HEK293 (cell line): ENCODE measurements around the gene ADAMTS2.

Source experiments
- CTCF ChIA-PET: fragments of 350-600 bp; formaldehyde crosslinking; extraction: SDS; loops from one replicate; lab custom pipeline; 2021; ENCODE audit warnings: antibody characterized with exemption; lab: Yijun Ruan, JAX
- POLR2A ChIA-PET: fragments of 300-600 bp; formaldehyde crosslinking; extraction: SDS; loops from one replicate; lab custom pipeline; 2020; ENCODE audit warnings: antibody characterized with exemption, inconsistent platforms; lab: Yijun Ruan, JAX
- H3K27ac ChIP-seq: fragments of 200-500 bp; sonication (Bioruptor generic); 2 replicates; pipeline ENCODE4 v1.5.1; 2014; ENCODE audit warnings: low read depth, low read length, control low read depth, inconsistent platforms; ENCODE audit errors: extremely low read depth
- H3K36me3 ChIP-seq, 2 experiments: fragments of 200-500 bp in 1 of 2; sonication (Bioruptor generic) in 1 of 2; 1 replicate in 1 of 2; 2 replicates in 1 of 2; pipeline ENCODE4 v1.5.1; 2014 to 2017; ENCODE audit warnings: inconsistent platforms in 2 of 2, low read length in 2 of 2; ENCODE audit not compliant: control insufficient read depth in 2 of 2, insufficient read depth in 1 of 2
- H3K4me1 ChIP-seq: fragments of 200-500 bp; sonication (Bioruptor generic); 2 replicates; pipeline ENCODE4 v1.5.1; 2014; ENCODE audit warnings: mild to moderate bottlenecking, low read length, inconsistent platforms; ENCODE audit not compliant: control insufficient read depth, insufficient read depth
- H3K4me3 ChIP-seq: 2 replicates; pipeline ENCODE4 v1.5.1; 2011; ENCODE audit warnings: low read depth, mild to moderate bottlenecking, control low read depth, low read length, moderate library complexity
- H3K9me3 ChIP-seq: fragments of 200-500 bp; sonication (Bioruptor generic); 2 replicates; pipeline ENCODE4 v1.5.1; 2014; ENCODE audit warnings: low read depth, low read length, inconsistent platforms; ENCODE audit not compliant: control insufficient read depth, insufficient read depth
- EGR2 ChIP-seq: fragments of 450-650 bp; formaldehyde crosslinking; IDR thresholded peaks from 2 replicates; pipeline ENCODE4 v1.5.1; 2016; ENCODE audit warnings: low read depth, missing biosample characterization, missing genetic modification characterization
- GLI4 ChIP-seq: fragments of 450-650 bp; formaldehyde crosslinking; IDR thresholded peaks from 2 replicates; pipeline ENCODE4 v1.5.1; 2016; ENCODE audit warnings: missing biosample characterization, missing genetic modification characterization
- GLIS1 ChIP-seq: fragments of 450-650 bp; formaldehyde crosslinking; IDR thresholded peaks from 2 replicates; pipeline ENCODE4 v1.5.1; 2016; ENCODE audit warnings: missing biosample characterization, missing genetic modification characterization
- KLF1 ChIP-seq: fragments of 450-650 bp; formaldehyde crosslinking; IDR thresholded peaks from 2 replicates; pipeline ENCODE4 v1.5.1; 2016; ENCODE audit warnings: missing biosample characterization, missing genetic modification characterization
- ZFP69B ChIP-seq: fragments of 450-650 bp; formaldehyde crosslinking; IDR thresholded peaks from 2 replicates; pipeline ENCODE4 v1.5.1; 2016; ENCODE audit warnings: missing biosample characterization, missing genetic modification characterization
- ZNF132 ChIP-seq: fragments of 450-650 bp; formaldehyde crosslinking; IDR thresholded peaks from 2 replicates; pipeline ENCODE4 v1.5.1; 2017; ENCODE audit warnings: missing biosample characterization, missing genetic modification characterization, borderline replicate concordance
- ZNF184 ChIP-seq: fragments of 450-650 bp; IDR thresholded peaks from 2 replicates; pipeline ENCODE4 v1.5.1; 2018; ENCODE audit warnings: missing biosample characterization, mild to moderate bottlenecking, missing genetic modification characterization
- ZNF501 ChIP-seq: fragments of 450-650 bp; formaldehyde crosslinking; IDR thresholded peaks from 2 replicates; pipeline ENCODE4 v1.5.1; 2016; ENCODE audit warnings: missing biosample characterization, missing genetic modification characterization
- ZNF544 ChIP-seq: fragments of 450-650 bp; formaldehyde crosslinking; IDR thresholded peaks from 2 replicates; pipeline ENCODE4 v1.5.0; 2017; ENCODE audit warnings: missing biosample characterization, missing genetic modification characterization
- ZNF555 ChIP-seq: fragments of 450-650 bp; formaldehyde crosslinking; conservative IDR thresholded peaks from 2 replicates; pipeline ENCODE4 v1.5.1; 2017; ENCODE audit warnings: missing biosample characterization, mild to moderate bottlenecking, missing genetic modification characterization, inconsistent platforms
- ZNF558 ChIP-seq: fragments of 450-650 bp; formaldehyde crosslinking; IDR thresholded peaks from 2 replicates; pipeline ENCODE4 v1.5.1; 2016; ENCODE audit warnings: missing biosample characterization, missing genetic modification characterization
- ZNF585B ChIP-seq: fragments of 450-650 bp; formaldehyde crosslinking; IDR thresholded peaks from 2 replicates; pipeline ENCODE4 v1.5.1; 2016; ENCODE audit warnings: missing biosample characterization, missing genetic modification characterization
- ZNF843 ChIP-seq: fragments of 450-650 bp; formaldehyde crosslinking; IDR thresholded peaks from 2 replicates; pipeline ENCODE4 v1.5.1; 2016; ENCODE audit warnings: missing biosample characterization, missing genetic modification characterization
- ZSCAN23 ChIP-seq: fragments of 450-650 bp; formaldehyde crosslinking; IDR thresholded peaks from 2 replicates; pipeline ENCODE4 v1.5.1; 2016; ENCODE audit warnings: missing biosample characterization, missing genetic modification characterization
- TF ChIP-seq, protein P1 (sequence below): fragments of 450-650 bp; formaldehyde crosslinking; IDR thresholded peaks from 2 replicates; pipeline ENCODE4 v1.5.1; 2017; ENCODE audit warnings: missing biosample characterization, missing genetic modification characterization
- TF ChIP-seq, protein P2 (sequence below): fragments of 450-650 bp; formaldehyde crosslinking; IDR thresholded peaks from 2 replicates; pipeline ENCODE4 v1.5.1; 2016; ENCODE audit warnings: missing biosample characterization, missing genetic modification characterization, low read depth
- TF ChIP-seq, protein P3 (sequence below): fragments of 450-650 bp; formaldehyde crosslinking; optimal IDR thresholded peaks from 2 replicates; pipeline ENCODE3; 2016; ENCODE audit warnings: missing biosample characterization, mild to moderate bottlenecking, missing genetic modification characterization
- TF ChIP-seq, protein P4 (sequence below): fragments of 450-650 bp; formaldehyde crosslinking; IDR thresholded peaks from 2 replicates; pipeline ENCODE4 v1.5.1; 2016; ENCODE audit warnings: missing biosample characterization, missing genetic modification characterization

ADAMTS2 gene

DNA sequence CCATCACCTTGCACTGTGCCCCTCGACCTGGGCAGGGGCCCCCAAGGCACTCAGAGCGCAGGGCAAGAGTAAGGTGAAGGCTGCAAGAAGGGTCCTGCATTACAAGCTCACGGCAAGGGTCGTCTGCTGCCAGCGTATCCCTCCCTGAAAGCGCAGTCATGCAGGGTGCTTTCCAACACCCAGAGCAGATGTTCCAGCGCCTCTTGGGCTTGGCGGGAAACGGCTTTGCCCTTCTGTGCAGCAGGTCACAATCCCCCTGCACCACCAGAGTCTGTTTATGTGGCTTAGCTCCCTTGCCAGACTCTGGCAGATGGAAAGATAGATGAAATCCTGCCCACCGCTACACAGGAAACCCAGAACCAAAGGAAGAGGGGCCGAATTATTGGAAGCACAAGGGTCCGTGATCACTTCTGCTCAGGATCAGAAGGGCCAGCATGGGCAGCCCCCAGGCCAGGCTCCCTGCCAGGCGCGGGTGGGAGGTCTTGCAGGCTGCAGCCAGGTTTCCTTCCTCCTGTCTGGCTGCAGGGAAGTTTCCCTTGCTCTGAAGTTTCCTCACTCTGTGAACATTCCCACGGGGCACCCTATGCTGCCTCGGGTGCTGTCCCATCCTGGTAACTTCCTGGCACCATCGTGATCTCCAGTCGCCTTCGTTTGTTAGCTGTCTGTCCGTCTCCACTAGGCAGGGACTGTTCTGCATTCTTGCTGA lies 152.9 kb downstream of the ADAMTS2 start:
- no peaks in the 10 kb centered on the region for H3K36me3 ChIP-seq
- CTCF ChIA-PET = no interaction called here
- no peaks in the 10 kb centered on the region for H3K9me3 ChIP-seq
- TF ChIP-seq ZFP69B (tag by site-specific recombination) (no peak), ZNF184 (tag by site-specific recombination) (no peak), ZNF544 (tag by site-specific recombination) (no peak), GLI4 (tag by site-specific recombination) (no peak), ZNF843 (tag by site-specific recombination) (no peak), ZSCAN23 (tag by site-specific recombination) (no peak), KLF1 (tag by site-specific recombination) (no peak), ZNF558 (no peak)
- TF ChIP-seq, protein P1, sequence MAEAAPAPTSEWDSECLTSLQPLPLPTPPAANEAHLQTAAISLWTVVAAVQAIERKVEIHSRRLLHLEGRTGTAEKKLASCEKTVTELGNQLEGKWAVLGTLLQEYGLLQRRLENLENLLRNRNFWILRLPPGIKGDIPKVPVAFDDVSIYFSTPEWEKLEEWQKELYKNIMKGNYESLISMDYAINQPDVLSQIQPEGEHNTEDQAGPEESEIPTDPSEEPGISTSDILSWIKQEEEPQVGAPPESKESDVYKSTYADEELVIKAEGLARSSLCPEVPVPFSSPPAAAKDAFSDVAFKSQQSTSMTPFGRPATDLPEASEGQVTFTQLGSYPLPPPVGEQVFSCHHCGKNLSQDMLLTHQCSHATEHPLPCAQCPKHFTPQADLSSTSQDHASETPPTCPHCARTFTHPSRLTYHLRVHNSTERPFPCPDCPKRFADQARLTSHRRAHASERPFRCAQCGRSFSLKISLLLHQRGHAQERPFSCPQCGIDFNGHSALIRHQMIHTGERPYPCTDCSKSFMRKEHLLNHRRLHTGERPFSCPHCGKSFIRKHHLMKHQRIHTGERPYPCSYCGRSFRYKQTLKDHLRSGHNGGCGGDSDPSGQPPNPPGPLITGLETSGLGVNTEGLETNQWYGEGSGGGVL = no peak
- TF ChIP-seq, protein P2, sequence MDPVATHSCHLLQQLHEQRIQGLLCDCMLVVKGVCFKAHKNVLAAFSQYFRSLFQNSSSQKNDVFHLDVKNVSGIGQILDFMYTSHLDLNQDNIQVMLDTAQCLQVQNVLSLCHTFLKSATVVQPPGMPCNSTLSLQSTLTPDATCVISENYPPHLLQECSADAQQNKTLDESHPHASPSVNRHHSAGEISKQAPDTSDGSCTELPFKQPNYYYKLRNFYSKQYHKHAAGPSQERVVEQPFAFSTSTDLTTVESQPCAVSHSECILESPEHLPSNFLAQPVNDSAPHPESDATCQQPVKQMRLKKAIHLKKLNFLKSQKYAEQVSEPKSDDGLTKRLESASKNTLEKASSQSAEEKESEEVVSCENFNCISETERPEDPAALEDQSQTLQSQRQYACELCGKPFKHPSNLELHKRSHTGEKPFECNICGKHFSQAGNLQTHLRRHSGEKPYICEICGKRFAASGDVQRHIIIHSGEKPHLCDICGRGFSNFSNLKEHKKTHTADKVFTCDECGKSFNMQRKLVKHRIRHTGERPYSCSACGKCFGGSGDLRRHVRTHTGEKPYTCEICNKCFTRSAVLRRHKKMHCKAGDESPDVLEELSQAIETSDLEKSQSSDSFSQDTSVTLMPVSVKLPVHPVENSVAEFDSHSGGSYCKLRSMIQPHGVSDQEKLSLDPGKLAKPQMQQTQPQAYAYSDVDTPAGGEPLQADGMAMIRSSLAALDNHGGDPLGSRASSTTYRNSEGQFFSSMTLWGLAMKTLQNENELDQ (tag by site-specific recombination) = no peak
- TF ChIP-seq, protein P3, sequence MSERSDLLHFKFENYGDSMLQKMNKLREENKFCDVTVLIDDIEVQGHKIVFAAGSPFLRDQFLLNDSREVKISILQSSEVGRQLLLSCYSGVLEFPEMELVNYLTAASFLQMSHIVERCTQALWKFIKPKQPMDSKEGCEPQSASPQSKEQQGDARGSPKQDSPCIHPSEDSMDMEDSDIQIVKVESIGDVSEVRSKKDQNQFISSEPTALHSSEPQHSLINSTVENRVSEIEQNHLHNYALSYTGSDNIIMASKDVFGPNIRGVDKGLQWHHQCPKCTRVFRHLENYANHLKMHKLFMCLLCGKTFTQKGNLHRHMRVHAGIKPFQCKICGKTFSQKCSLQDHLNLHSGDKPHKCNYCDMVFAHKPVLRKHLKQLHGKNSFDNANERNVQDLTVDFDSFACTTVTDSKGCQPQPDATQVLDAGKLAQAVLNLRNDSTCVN (tag by site-specific recombination) = no peak
- TF ChIP-seq, protein P4, sequence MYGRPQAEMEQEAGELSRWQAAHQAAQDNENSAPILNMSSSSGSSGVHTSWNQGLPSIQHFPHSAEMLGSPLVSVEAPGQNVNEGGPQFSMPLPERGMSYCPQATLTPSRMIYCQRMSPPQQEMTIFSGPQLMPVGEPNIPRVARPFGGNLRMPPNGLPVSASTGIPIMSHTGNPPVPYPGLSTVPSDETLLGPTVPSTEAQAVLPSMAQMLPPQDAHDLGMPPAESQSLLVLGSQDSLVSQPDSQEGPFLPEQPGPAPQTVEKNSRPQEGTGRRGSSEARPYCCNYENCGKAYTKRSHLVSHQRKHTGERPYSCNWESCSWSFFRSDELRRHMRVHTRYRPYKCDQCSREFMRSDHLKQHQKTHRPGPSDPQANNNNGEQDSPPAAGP (tag by site-specific recombination) = no peak
- no peaks in the 10 kb centered on the region for H3K4me1 ChIP-seq
- no peak overlapping the region for H3K27ac ChIP-seq
- POLR2A ChIA-PET = no interaction called here
- no peak overlapping the region for H3K4me3 ChIP-seq

DNA sequence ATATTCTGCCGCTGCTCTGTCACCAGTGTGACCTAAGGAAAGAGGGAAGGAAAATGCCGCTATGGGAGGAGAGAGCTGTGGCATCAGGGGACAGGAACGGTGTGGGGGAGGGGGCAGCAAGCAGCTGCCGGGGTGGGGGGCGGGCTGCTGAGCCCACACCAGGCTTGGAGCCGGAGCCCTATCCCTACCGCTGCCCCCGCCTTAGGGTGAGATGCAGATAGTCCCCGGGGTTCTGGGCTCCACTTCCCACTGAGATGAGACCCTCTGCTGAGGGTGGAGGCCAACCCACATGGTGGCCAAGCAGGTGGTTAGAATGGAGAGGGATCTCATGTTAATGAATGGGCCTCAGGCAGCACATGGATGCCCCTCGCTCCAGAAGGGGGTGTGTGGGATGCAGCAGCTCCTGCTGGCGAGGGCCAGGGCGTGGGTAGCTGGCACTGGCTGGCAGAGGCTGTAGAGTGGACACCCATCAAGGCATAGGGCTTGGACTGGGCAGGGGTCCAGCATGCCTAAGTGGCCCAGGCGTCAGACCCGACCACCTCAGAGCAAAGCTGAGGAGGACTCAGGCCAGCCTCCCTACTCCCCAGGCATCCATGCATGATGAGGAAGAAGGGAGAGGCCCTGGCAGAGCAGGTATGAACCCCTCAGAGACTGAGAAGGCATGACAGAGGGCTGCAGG lies 153.6 kb downstream of the ADAMTS2 start:
- Histone ChIP-seq H3K4me3 (no peak overlapping the region), H3K36me3 (no peaks in the 10 kb centered on the region), H3K4me1 (no peaks in the 10 kb centered on the region), H3K27ac (no peak overlapping the region), H3K9me3 (no peaks in the 10 kb centered on the region)
- ChIA-PET POLR2A (no interaction called here), CTCF (no interaction called here)
- TF ChIP-seq ZNF501 (tag by site-specific recombination) (no peak), ZNF555 (no peak), ZNF585B (tag by site-specific recombination) (no peak), ZNF132 (tag by site-specific recombination) (no peak), GLIS1 (no peak), EGR2 (tag by site-specific recombination) (0 out of 2 replicates have a peak, but pooled peaks have one; percentile 24)
